Measurements from ENCODE around the gene GSK3A. TPM values are rescaled to one million over a fixed set of nuclear protein-coding genes. Genes with fewer than 3 reads are reported as not detected.
A peak's percentile ranks its signal among the peaks of the same experiment; 100 is the strongest.

Gene GSK3A
- total RNA-seq, 2 donors from 2014 or later: 12.5 to 14.5 TPM

DNA sequence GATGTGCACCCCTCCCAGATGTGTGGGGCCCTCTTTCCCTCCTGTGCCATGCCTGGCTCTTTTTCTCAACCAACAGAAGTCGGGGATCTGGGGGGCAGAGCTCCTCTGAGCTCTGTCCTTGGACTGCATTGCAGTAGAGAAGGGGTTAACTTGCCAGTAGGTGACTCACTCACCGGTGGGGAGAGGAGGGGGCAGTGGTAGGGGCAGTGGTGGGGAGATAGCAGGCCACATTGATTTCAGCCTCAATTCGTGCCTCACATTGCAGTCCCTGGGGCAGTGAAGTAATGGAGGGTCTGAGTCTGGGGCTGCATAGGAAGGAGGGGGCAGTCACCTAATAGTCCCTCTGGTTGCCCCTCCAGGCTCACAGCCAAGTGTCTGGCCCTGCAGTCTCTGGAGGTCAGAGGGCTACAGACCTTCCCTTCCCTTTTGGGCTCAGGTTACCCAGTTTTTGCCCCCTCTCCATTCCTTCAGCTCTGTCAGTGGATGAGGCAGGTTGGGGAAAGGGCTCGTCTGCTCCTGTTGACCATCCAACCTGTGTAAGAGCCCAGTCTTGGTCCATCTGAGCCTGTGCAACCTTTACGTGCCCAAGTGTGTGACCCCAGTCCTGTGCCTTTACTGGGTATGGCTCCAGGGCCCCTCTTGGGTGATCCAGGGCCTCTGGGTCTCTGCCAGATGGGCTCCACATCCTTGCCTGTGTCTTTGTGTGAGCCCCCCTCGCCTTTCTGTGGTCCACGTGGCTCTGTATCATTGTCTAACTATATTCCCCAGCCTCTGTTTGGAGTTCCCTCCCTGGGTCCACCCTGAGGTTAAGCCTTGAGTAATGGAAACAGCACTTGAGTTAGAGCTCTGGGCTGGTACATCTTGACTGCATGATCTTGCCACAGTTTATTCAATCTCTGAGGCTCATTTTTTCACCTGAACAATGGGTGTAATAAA, 39.7 kb upstream of the GSK3A start:
- no peak overlapping the region for H3K4me3 ChIP-seq
- 31 to 37% methylated on average over 6 to 7 of the region's 7 CpGs for WGBS, 2 donors

DNA sequence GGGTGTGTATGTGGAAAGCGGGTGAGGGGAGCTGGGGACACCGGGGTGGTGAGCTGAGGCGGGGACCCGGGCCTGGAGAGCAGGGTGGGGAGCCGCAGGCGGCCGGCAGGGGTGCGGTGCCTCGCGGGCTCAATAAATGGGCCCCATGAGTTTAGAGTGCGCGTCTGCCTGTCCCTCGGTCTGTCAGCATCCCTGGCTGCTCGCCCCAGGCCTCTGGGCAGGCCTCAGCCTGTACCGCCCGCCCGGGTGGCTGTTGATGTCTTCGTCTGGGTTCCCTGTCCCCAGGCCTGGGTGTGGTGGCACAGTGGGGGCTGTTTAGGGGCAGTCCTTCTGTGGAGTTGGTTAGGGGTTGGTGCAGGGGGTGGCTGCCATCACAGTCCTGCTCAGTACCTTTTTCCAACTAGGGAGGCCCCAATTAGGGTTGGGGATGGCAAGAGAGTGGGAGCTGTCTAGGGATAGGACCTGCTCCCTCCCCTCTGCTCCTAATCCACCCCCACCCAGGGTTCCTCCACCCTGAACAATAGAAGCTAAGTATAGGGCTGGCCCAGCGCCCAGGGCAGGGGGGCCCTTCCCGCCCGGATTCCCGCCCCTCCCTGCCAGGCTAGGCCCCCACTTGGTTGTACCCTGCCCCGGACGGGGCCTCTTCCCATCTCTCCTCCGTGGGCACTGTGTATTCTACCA, 38.9 kb upstream of the GSK3A start:
- H3K36me3 ChIP-seq (replicated peaks in 1 of 2; ENCODE audit: insufficient read depth in 1 of 2, low read depth in 2 of 2): no peaks in the 10 kb centered on the region
- H3K27ac ChIP-seq: peak overlapping the region; percentile 83 to 92 (median 86)
- H3K4me3 ChIP-seq: no peak overlapping the region
- H3K4me1 ChIP-seq: peaks cover 80% of the 10 kb centered on the region
- peak; percentile 31 to 50 (median 42) for DNase-seq
- WGBS, 2 donors: 31 to 61% methylated on average over 8 to 20 of the region's 25 CpGs
- TF ChIP-seq, protein P1, sequence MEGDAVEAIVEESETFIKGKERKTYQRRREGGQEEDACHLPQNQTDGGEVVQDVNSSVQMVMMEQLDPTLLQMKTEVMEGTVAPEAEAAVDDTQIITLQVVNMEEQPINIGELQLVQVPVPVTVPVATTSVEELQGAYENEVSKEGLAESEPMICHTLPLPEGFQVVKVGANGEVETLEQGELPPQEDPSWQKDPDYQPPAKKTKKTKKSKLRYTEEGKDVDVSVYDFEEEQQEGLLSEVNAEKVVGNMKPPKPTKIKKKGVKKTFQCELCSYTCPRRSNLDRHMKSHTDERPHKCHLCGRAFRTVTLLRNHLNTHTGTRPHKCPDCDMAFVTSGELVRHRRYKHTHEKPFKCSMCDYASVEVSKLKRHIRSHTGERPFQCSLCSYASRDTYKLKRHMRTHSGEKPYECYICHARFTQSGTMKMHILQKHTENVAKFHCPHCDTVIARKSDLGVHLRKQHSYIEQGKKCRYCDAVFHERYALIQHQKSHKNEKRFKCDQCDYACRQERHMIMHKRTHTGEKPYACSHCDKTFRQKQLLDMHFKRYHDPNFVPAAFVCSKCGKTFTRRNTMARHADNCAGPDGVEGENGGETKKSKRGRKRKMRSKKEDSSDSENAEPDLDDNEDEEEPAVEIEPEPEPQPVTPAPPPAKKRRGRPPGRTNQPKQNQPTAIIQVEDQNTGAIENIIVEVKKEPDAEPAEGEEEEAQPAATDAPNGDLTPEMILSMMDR (IDR thresholded peaks at IDR 0.05): no peak
- TF ChIP-seq POLR2A (IDR thresholded peaks at IDR 0.05): no peak
- intact Hi-C loops (cut with DNase I): no loop called here
- H3K27me3 ChIP-seq: no peaks in the 10 kb centered on the region
- H3K9me3 ChIP-seq: no peaks in the 10 kb centered on the region
- no peak for ATAC-seq

More for the DNA sequence above, 39.7 kb upstream of the GSK3A start:
- intact Hi-C loops (cut with DNase I): no loop called here
- H3K27ac ChIP-seq: peak overlapping the region; percentile 83 to 93 (median 90)
- no peak for TF ChIP-seq POLR2A (IDR thresholded peaks at IDR 0.05)
- TF ChIP-seq, protein P1 (IDR thresholded peaks at IDR 0.05): no peak
- H3K36me3 ChIP-seq (replicated peaks in 1 of 2; ENCODE audit: insufficient read depth in 1 of 2, low read depth in 2 of 2): no peaks in the 10 kb centered on the region
- H3K27me3 ChIP-seq: no peaks in the 10 kb centered on the region
- no peak for ATAC-seq
- H3K9me3 ChIP-seq: no peaks in the 10 kb centered on the region
- peak in 3 of 4 donors; percentile 34 to 71 (median 54) for DNase-seq
- H3K4me1 ChIP-seq: peaks cover 80% of the 10 kb centered on the region

DNA sequence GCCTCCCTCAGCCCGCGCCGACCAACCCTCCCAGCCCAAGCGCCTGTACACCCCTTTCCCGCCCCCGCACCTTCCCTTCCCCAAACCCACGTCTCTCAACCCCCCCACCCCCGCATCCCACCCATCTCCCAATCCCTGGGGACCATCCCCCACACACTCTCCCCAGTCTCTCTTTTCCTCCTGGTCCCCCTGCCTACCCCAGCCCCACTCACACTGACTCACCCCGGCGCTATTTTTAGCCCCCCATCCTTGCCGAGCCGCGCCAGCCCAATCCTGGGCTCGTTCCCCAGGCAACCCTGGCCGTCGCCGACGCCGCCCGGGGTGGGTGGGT, 38.4 kb upstream of the GSK3A start:
- no peak for DNase-seq
- Histone ChIP-seq H3K9me3 (no peaks in the 10 kb centered on the region), H3K4me3 (peak overlapping the region; percentile 63), H3K4me1 (peaks cover 80% of the 10 kb centered on the region), H3K27ac (peak overlapping the region; percentile 83 to 92 (median 86)), H3K36me3 (replicated peaks in 1 of 2; ENCODE audit: insufficient read depth in 1 of 2, low read depth in 2 of 2) (no peaks in the 10 kb centered on the region), H3K27me3 (no peaks in the 10 kb centered on the region)
- intact Hi-C loops (cut with DNase I): no loop called here
- no peak for ATAC-seq
- 3 to 5% methylated on average over 18 to 19 of the region's 20 CpGs for WGBS, 2 donors
- TF ChIP-seq, protein P1 (IDR thresholded peaks at IDR 0.05): no peak

DNA sequence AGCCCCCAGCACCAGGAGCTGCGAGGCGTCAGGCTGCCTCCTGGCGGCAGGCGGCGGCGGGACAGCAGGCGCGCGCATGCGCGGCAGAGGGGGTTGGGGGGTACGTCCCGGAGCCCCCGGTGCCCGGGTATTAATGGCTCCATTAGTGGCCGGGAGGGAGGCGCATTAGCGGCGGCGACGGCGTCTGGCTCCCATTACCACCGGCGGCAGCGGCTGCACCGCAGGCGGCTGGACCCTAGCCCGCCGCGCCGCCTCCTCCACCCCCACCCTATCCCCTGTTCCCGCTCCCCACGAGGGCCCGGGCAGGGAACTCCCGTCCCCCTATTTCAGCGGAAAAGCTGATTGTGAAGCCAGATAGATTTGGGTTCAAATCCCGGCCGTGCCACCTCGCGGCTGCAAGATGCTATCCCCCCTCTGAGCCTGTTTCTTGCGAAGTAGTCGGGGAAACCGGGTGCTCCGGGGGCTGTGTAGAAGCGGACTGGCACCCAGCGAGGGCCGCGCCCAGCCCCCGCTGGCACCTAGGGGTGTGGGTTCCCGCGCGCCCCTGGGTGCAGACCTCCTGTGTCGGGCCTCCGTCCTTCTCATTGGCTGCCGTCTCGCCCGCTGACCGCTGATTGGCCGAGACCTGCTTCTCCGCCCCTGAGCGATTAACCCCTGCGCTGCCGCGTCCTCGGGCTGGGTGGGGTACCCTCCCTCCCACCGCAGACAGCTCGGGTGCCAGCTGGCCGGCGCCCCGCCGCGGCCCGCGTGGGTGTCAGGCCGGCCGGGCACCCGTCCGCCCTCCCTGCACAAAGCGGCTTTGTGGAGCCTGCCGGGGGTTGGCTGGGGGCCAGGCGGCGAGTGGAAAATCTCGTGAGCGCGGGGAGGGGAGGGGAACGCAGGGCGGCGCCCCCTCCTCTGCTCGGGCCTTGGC, 37.8 kb upstream of the GSK3A start:
- WGBS, 2 donors: 1 to 2% methylated on average over 6 to 88 of the region's 89 CpGs
- Histone ChIP-seq H3K27ac (peak overlapping the region; percentile 83 to 92 (median 86)), H3K4me1 (peaks cover 78% of the 10 kb centered on the region), H3K36me3 (replicated peaks in 1 of 2; ENCODE audit: insufficient read depth in 1 of 2, low read depth in 2 of 2) (no peaks in the 10 kb centered on the region), H3K27me3 (no peaks in the 10 kb centered on the region), H3K9me3 (no peaks in the 10 kb centered on the region), H3K4me3 (peak overlapping the region; percentile 63)
- intact Hi-C loops (cut with DNase I): no loop called here
- peak; percentile 28 for ATAC-seq
- peak; percentile 82 to 86 (median 85) for DNase-seq
- TF ChIP-seq POLR2A (IDR thresholded peaks at IDR 0.05): peak in 1 of 3 donors; percentile 33
- TF ChIP-seq, protein P1 (IDR thresholded peaks at IDR 0.05): peak; percentile 79 to 95 (median 90)

All from body of pancreas (tissue), 4 donors.